HCT116 (cell line): Measurements from ENCODE around the gene TEX261. TPM values are rescaled to one million over a fixed set of nuclear protein-coding genes. Genes with fewer than 3 reads are reported as not detected.

Experiments
- ATAC-seq: fragments of 200-7000 bp; cut with Tn5 transposase; 2 replicates; pipeline ENCODE4 v1.9.1; 2020; ENCODE audit warnings: mild to moderate bottlenecking, moderate library complexity
- BruUV-seq: library from RNA; stranded (reverse); fragments of 400-500 nt; replicated peaks from 2 replicates; lab custom pipeline; 2021; lab: Mats Ljungman, UMichigan
- CTCF ChIA-PET: fragments of 300-600 bp; sonication (Branson Sonifier 250); formaldehyde crosslinking; loops from one replicate; lab custom pipeline; 2021; ENCODE audit warnings: antibody characterized with exemption; lab: Charles Lee
- POLR2A ChIA-PET: fragments of 300-600, 350-600 bp; sonication (Branson Sonifier 250); formaldehyde crosslinking; loops from one replicate; lab custom pipeline; 2021; ENCODE audit warnings: antibody characterized with exemption; lab: Charles Lee
- RAD21 ChIA-PET, 2 experiments: fragments of 300-600 bp; sonication (Branson Sonifier 250); formaldehyde crosslinking; loops; one replicate each; lab custom pipeline; 2023; ENCODE audit warnings: low total read pairs in 2 of 2; ENCODE audit not compliant: uncharacterized antibody in 2 of 2, unreplicated experiment in 2 of 2, low non-redundant PET in 1 of 2; lab: Charles Lee
- DNase-seq: peaks from one replicate; pipeline ENCODE4 v3.0.0-alpha.2; 2010; ENCODE audit warnings: low read depth, low spot score
- H2AFZ ChIP-seq: fragments of 200-600 bp; shearing (Covaris generic), sonication (generic); 2 replicates; pipeline ENCODE4 v1.6.1; 2017; ENCODE audit warnings: low read depth, mixed run types, mixed read lengths, antibody characterized with exemption, low read length; ENCODE audit not compliant: poor library complexity, severe bottlenecking
- H3K27ac ChIP-seq: 2 replicates; pipeline ENCODE4 v1.5.1; 2012; ENCODE audit warnings: low read depth, low read length
- H3K27me3 ChIP-seq: fragments of 200-600 bp; sonication (generic); 2 replicates; pipeline ENCODE4 v1.6.1; 2016; ENCODE audit warnings: mixed run types, low read length, mixed read lengths; ENCODE audit not compliant: insufficient read depth
- H3K36me3 ChIP-seq, 2 experiments: fragments of 200-500 bp in 1 of 2; fragments of 200-600 bp in 1 of 2; sonication (Bioruptor generic) in 1 of 2; sonication (generic) in 1 of 2; 2 replicates each; pipeline versions ENCODE4 v1.5.1 to v1.6.1; 2014 to 2016; ENCODE audit warnings: low read length in 2 of 2, inconsistent platforms in 1 of 2, mixed read lengths in 1 of 2, mixed run types in 1 of 2; ENCODE audit not compliant: insufficient read depth in 2 of 2, control insufficient read depth in 1 of 2
- H3K4me1 ChIP-seq, 2 experiments: fragments of 200-600 bp in 1 of 2; sonication (generic) in 1 of 2; 2 replicates each; pipeline versions ENCODE4 v1.5.1 to v1.6.1; 2012 to 2017; ENCODE audit warnings: low read length in 2 of 2, inconsistent platforms in 1 of 2, mild to moderate bottlenecking in 1 of 2, mixed read lengths in 1 of 2, mixed run types in 1 of 2, moderate library complexity in 1 of 2; ENCODE audit not compliant: insufficient read depth in 2 of 2, control insufficient read depth in 1 of 2
- H3K4me2 ChIP-seq: fragments of 200-600 bp; sonication (generic); 2 replicates; pipeline ENCODE4 v1.6.1; 2017; ENCODE audit warnings: mixed run types, low read length, mixed read lengths
- H3K4me3 ChIP-seq, 2 experiments: fragments of 200-600 bp in 1 of 2; sonication (generic) in 1 of 2; replicated peaks in 1 of 2; 2 replicates each; pipeline ENCODE4 v1.5.1; 2011 to 2016; ENCODE audit warnings: low read length in 2 of 2, control low read depth in 1 of 2, low read depth in 1 of 2, mild to moderate bottlenecking in 1 of 2, mixed read lengths in 1 of 2, mixed run types in 1 of 2
- H3K79me2 ChIP-seq: fragments of 200-600 bp; sonication (generic); 2 replicates; pipeline ENCODE4 v1.6.1; 2017; ENCODE audit warnings: mild to moderate bottlenecking, mixed run types, low read length, moderate library complexity, mixed read lengths; ENCODE audit not compliant: insufficient read depth
- H3K9ac ChIP-seq: fragments of 200-600 bp; sonication (generic); 2 replicates; pipeline ENCODE4 v1.6.1; 2016; ENCODE audit warnings: low read length, mixed read lengths
- H3K9me2 ChIP-seq: fragments of 200-600 bp; sonication (generic), shearing (Covaris generic); 2 replicates; pipeline ENCODE4 v1.6.1; 2017; ENCODE audit warnings: mixed run types, mild to moderate bottlenecking, moderate library complexity; ENCODE audit not compliant: insufficient read depth
- H3K9me3 ChIP-seq, 2 experiments: fragments of 200-500 bp in 1 of 2; fragments of 200-600 bp in 1 of 2; sonication (Bioruptor generic) in 1 of 2; sonication (generic) in 1 of 2; 2 replicates each; pipeline ENCODE4 v1.6.1; 2014 to 2017; ENCODE audit warnings: low read length in 2 of 2, mixed read lengths in 2 of 2, inconsistent platforms in 1 of 2, low read depth in 1 of 2, mild to moderate bottlenecking in 1 of 2, mixed run types in 1 of 2, moderate library complexity in 1 of 2; ENCODE audit not compliant: control insufficient read depth in 1 of 2, insufficient read depth in 1 of 2
- H4K20me1 ChIP-seq: fragments of 200-600 bp; sonication (generic), shearing (Covaris generic); 2 replicates; pipeline ENCODE4 v1.6.1; 2017; ENCODE audit warnings: mixed run types, mild to moderate bottlenecking, moderate library complexity; ENCODE audit not compliant: insufficient read depth
- CBX3 ChIP-seq: IDR thresholded peaks from 2 replicates; pipeline ENCODE4 v1.6.1; 2012; ENCODE audit warnings: low read depth
- EGR1 ChIP-seq: IDR thresholded peaks from 2 replicates; pipeline ENCODE4 v1.6.1; 2012; ENCODE audit warnings: low read depth
- EZH2 ChIP-seq: fragments of 200-600 bp; sonication (generic); IDR thresholded peaks from 2 replicates; pipeline ENCODE4 v1.6.1; 2017; ENCODE audit warnings: antibody characterized with exemption, mixed run types
- EZH2phosphoT487 ChIP-seq: fragments of 200-600 bp; IDR thresholded peaks from 2 replicates; pipeline ENCODE4 v1.6.1; 2018; ENCODE audit warnings: antibody characterized with exemption, borderline replicate concordance
- JUND ChIP-seq: IDR thresholded peaks from 2 replicates; pipeline ENCODE4 v1.6.1; 2012
- POLR2A ChIP-seq: IDR thresholded peaks from 2 replicates; pipeline ENCODE4 v1.7.0; 2011; ENCODE audit warnings: borderline replicate concordance; ENCODE audit not compliant: insufficient read depth, insufficient read length; ENCODE audit errors: extremely low read depth
- POLR2AphosphoS5 ChIP-seq: IDR thresholded peaks from 2 replicates; pipeline ENCODE4 v1.6.1; 2011; ENCODE audit warnings: mild to moderate bottlenecking, low read depth, low read length, moderate library complexity
- RAD21 ChIP-seq: IDR thresholded peaks from 2 replicates; pipeline ENCODE4 v1.6.1; 2012; ENCODE audit warnings: low read depth, mild to moderate bottlenecking
- SIN3A ChIP-seq: IDR thresholded peaks from 2 replicates; pipeline ENCODE4 v1.6.1; 2012; ENCODE audit warnings: low read depth
- SP1 ChIP-seq: IDR thresholded peaks from 2 replicates; pipeline ENCODE4 v1.6.1; 2012; ENCODE audit warnings: low read depth
- TCF7L2 ChIP-seq: IDR thresholded peaks from 2 replicates; pipeline ENCODE4 v1.7.0; 2011; ENCODE audit warnings: borderline replicate concordance, inconsistent platforms; ENCODE audit not compliant: insufficient read depth, insufficient read length; ENCODE audit errors: extremely low read depth
- YY1 ChIP-seq: IDR thresholded peaks from 2 replicates; pipeline ENCODE4 v1.6.1; 2011; ENCODE audit warnings: low read length, low read depth, moderate library complexity, mild to moderate bottlenecking; ENCODE audit not compliant: insufficient replicate concordance; ENCODE audit errors: extremely low read depth
- ZFX ChIP-seq: fragments of 450-650 bp; IDR thresholded peaks from 2 replicates; pipeline ENCODE4 v1.6.1; 2017
- intact Hi-C: fragments of 100-400 bp; cut with micrococcal nuclease; formaldehyde crosslinking; loops from 2 replicates; pipeline ENCODE4 v1.10.0; 2022
- total RNA-seq: library from RNA; stranded (reverse); gene quantifications from one replicate; pipeline ENCODE4 v1.2.1, GENCODE V29; 2021; ENCODE audit not compliant: unreplicated experiment
- TF ChIP-seq, protein P1 (sequence below), 3 experiments: fragments of 200-600 bp in 1 of 3; sonication (generic) in 1 of 3; IDR thresholded peaks in 2 of 3; conservative IDR thresholded peaks in 1 of 3; 2 replicates each; pipeline ENCODE4 v1.5.1; 2012 to 2017; ENCODE audit warnings: low read depth in 2 of 3, low read length in 2 of 3, antibody characterized with exemption in 1 of 3, borderline replicate concordance in 1 of 3, control low read depth in 1 of 3, mild to moderate bottlenecking in 1 of 3, mixed read lengths in 1 of 3, mixed run types in 1 of 3, moderate library complexity in 1 of 3; ENCODE audit not compliant: insufficient read depth in 1 of 3
- TF ChIP-seq, protein P2 (sequence below): IDR thresholded peaks from 2 replicates; pipeline ENCODE4 v1.6.1; 2012
- TF ChIP-seq, protein P3 (sequence below): IDR thresholded peaks from 2 replicates; pipeline ENCODE4 v1.6.1; 2012

The TEX261 gene
- total RNA-seq, 1 experiment from 2014 or later: 37.9 TPM

DNA sequence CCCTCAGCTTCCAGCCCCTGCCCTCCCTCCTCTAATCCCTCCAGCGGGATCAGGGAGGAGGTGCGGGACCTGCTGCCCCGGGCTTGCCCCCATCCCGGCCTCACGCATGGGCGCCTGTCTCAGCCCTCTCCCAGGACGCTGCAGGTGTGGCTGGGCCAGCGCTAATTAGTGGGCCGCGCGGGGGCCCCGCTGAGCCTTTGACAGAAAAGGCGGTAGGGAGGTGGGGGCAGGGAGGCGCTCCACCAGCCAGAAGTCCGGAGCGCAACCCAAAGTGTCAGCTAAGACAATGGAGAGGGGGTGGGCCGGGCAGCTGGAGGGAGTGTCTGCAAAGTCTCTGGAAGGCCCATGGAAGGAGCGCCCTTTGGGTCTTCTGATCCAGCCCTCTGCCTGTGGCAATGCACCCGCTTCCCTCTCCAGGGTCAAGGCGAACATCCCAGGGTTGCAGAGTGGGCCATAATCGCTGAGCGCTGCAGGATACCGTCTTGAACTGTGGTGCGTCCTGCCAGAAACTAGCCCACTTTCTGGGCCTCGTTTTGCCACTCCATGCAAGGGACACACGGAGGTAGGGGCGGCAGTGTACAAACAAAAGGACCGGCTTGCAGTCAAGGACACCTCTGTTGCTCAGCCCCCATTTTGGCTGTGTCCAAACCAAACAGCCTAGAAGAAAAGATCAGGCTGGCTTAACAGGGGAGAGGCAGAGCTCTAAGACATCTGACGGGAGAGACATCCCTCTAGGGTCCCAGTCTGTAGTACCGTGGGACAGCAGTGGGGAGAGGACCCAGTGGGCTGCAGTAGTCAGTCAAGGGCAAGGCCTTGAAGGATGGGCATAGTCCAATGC is 55.5 kb downstream of the TEX261 start:
- POLR2A ChIA-PET: no interaction called here
- Histone ChIP-seq H3K79me2 (no peaks in the 10 kb centered on the region), H3K4me1 (peaks cover 0 to 4% of the 10 kb centered on the region in 2 experiments; a peak in 1 of 4 replicates), H4K20me1 (no peaks in the 10 kb centered on the region), H3K4me3 (no peak overlapping the region), H3K9ac (no peak overlapping the region), H3K27me3 (no peaks in the 10 kb centered on the region), H2AFZ (no peak overlapping the region), H3K9me3 (no peaks in the 10 kb centered on the region), H3K4me2 (no peak overlapping the region), H3K36me3 (no peaks in the 10 kb centered on the region; a peak in 1 of 4 replicates), H3K9me2 (no peaks in the 10 kb centered on the region), H3K27ac (no peak overlapping the region)
- intact Hi-C loops: no loop called here
- no peak for ATAC-seq
- RAD21 ChIA-PET: no interaction called here
- CTCF ChIA-PET: interaction anchor here (0.7 kb wide), 1 partner anchor 9 kb away, joined by 3 read pairs; no protein-coding TSS in a partner anchor
- BruUV-seq: no TSS peak
- no peak for DNase-seq
- no peak for TF ChIP-seq SIN3A
- TF ChIP-seq, protein P1, sequence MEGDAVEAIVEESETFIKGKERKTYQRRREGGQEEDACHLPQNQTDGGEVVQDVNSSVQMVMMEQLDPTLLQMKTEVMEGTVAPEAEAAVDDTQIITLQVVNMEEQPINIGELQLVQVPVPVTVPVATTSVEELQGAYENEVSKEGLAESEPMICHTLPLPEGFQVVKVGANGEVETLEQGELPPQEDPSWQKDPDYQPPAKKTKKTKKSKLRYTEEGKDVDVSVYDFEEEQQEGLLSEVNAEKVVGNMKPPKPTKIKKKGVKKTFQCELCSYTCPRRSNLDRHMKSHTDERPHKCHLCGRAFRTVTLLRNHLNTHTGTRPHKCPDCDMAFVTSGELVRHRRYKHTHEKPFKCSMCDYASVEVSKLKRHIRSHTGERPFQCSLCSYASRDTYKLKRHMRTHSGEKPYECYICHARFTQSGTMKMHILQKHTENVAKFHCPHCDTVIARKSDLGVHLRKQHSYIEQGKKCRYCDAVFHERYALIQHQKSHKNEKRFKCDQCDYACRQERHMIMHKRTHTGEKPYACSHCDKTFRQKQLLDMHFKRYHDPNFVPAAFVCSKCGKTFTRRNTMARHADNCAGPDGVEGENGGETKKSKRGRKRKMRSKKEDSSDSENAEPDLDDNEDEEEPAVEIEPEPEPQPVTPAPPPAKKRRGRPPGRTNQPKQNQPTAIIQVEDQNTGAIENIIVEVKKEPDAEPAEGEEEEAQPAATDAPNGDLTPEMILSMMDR (IDR thresholded peaks at IDR 0.05 in 2 of 3, conservative IDR thresholded peaks at IDR 0.05 in 1 of 3; ENCODE audit: borderline replicate concordance in 1 of 3, insufficient read depth in 1 of 3, low read depth in 2 of 3, low read length in 2 of 3): no peak
- no peak for TF ChIP-seq JUND
- TF ChIP-seq, protein P2, sequence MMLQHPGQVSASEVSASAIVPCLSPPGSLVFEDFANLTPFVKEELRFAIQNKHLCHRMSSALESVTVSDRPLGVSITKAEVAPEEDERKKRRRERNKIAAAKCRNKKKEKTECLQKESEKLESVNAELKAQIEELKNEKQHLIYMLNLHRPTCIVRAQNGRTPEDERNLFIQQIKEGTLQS: no peak
- no peak for TF ChIP-seq ZFX
- TF ChIP-seq EGR1: no peak
- TF ChIP-seq TCF7L2: no peak
- no peak for TF ChIP-seq CBX3
- TF ChIP-seq SP1: no peak
- TF ChIP-seq RAD21: no peak
- no peak for TF ChIP-seq POLR2AphosphoS5
- no peak for TF ChIP-seq YY1
- TF ChIP-seq EZH2: no peak
- TF ChIP-seq POLR2A: no peak
- no peak for TF ChIP-seq EZH2phosphoT487
- TF ChIP-seq, protein P3, sequence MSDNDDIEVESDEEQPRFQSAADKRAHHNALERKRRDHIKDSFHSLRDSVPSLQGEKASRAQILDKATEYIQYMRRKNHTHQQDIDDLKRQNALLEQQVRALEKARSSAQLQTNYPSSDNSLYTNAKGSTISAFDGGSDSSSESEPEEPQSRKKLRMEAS: no peak
- TF ChIP-seq, all 23 proteins: peak for 0
